WTC11 (cell line): ENCODE data around the gene TTC33. TPM values are rescaled to one million over a fixed set of nuclear protein-coding genes. Genes with fewer than 3 reads are reported as not detected.

ENCODE experiments used
- ATAC-seq: fragments of 200-7000 bp; cut with Tn5 transposase; 2 replicates; pipeline ENCODE4 v1.10.0; 2021; ENCODE audit warnings: mild to moderate bottlenecking, moderate library complexity
- CTCF ChIA-PET: fragments of 300-600 bp; sonication (Branson Sonifier 250); formaldehyde crosslinking; loops from one replicate; lab custom pipeline; 2021; ENCODE audit warnings: antibody characterized with exemption; lab: Charles Lee
- POLR2A ChIA-PET: fragments of 350-600 bp; sonication (Branson Sonifier 250); formaldehyde crosslinking; loops from one replicate; lab custom pipeline; 2021; ENCODE audit warnings: antibody characterized with exemption; lab: Charles Lee
- DNase-seq: peaks from one replicate; pipeline ENCODE4 v3.0.0; 2021; ENCODE audit warnings: low spot score
- H3K27ac Mint-ChIP-seq: 2 replicates; pipeline ENCODE4 v1.8.0; 2021; ENCODE audit warnings: mixed read lengths
- H3K27me3 Mint-ChIP-seq: 2 replicates; pipeline ENCODE4 v1.8.0; 2021; ENCODE audit warnings: low read depth, mild to moderate bottlenecking, moderate library complexity, mixed read lengths
- H3K36me3 Mint-ChIP-seq: 2 replicates; pipeline ENCODE4 v1.8.0; 2021; ENCODE audit warnings: mixed read lengths
- H3K4me1 Mint-ChIP-seq: 2 replicates; pipeline ENCODE4 v1.8.0; 2022; ENCODE audit warnings: mixed read lengths
- H3K4me3 Mint-ChIP-seq: 2 replicates; pipeline ENCODE4 v1.8.0; 2021; ENCODE audit warnings: mild to moderate bottlenecking, moderate library complexity, mixed read lengths
- H3K9me3 Mint-ChIP-seq: 2 replicates; pipeline ENCODE4 v1.8.0; 2021; ENCODE audit warnings: mixed read lengths
- AR ChIP-seq: fragments of 250-450 bp; sonication (Bioruptor Pico); IDR thresholded peaks from 2 replicates; pipeline ENCODE4 v1.9.0; 2021; ENCODE audit warnings: mild to moderate bottlenecking
- ATF2 ChIP-seq: sonication (generic); formaldehyde crosslinking; IDR thresholded peaks from 2 replicates; pipeline ENCODE4 v1.8.1; 2022; ENCODE audit warnings: low read depth, missing genetic modification reagents, borderline replicate concordance
- ATF3 ChIP-seq: sonication (generic); formaldehyde crosslinking; conservative IDR thresholded peaks from 2 replicates; pipeline ENCODE4 v1.8.1; 2022; ENCODE audit warnings: mild to moderate bottlenecking, missing genetic modification reagents
- E2F1 ChIP-seq: sonication (generic); formaldehyde crosslinking; IDR thresholded peaks from 2 replicates; pipeline ENCODE4 v1.8.0; 2022; ENCODE audit warnings: mild to moderate bottlenecking, missing genetic modification reagents
- FOXP1 ChIP-seq: sonication (generic); formaldehyde crosslinking; IDR thresholded peaks from 2 replicates; pipeline ENCODE4 v1.8.0; 2022; ENCODE audit warnings: missing genetic modification reagents, mild to moderate bottlenecking, moderate library complexity, borderline replicate concordance
- GRHL2 ChIP-seq: fragments of 250-450 bp; sonication (Bioruptor Pico); IDR thresholded peaks from 2 replicates; pipeline ENCODE4 v1.8.0; 2022; ENCODE audit warnings: mild to moderate bottlenecking, moderate library complexity; ENCODE audit not compliant: insufficient replicate concordance, severe bottlenecking
- GTF2I ChIP-seq: fragments of 250-450 bp; sonication (Bioruptor Pico); conservative IDR thresholded peaks from 2 replicates; pipeline ENCODE4 v1.4.0; 2021; ENCODE audit warnings: mild to moderate bottlenecking
- JUN ChIP-seq: sonication (generic); formaldehyde crosslinking; IDR thresholded peaks from 2 replicates; pipeline ENCODE4 v1.8.0; 2023; ENCODE audit warnings: mild to moderate bottlenecking, missing genetic modification reagents
- OVOL2 ChIP-seq: fragments of 250-450 bp; sonication (Bioruptor Pico); IDR thresholded peaks from 2 replicates; pipeline ENCODE4 v1.9.0; 2021; ENCODE audit warnings: mild to moderate bottlenecking, borderline replicate concordance
- SMAD4 ChIP-seq: sonication (generic); formaldehyde crosslinking; IDR thresholded peaks from 2 replicates; pipeline ENCODE4 v1.8.0; 2022; ENCODE audit warnings: mild to moderate bottlenecking, missing genetic modification reagents
- STAT6 ChIP-seq: sonication (generic); formaldehyde crosslinking; conservative IDR thresholded peaks from 2 replicates; pipeline ENCODE4 v1.8.1; 2023; ENCODE audit warnings: mild to moderate bottlenecking, low read depth, missing genetic modification reagents, moderate library complexity
- ZNF138 ChIP-seq: sonication (generic); formaldehyde crosslinking; conservative IDR thresholded peaks from 2 replicates; pipeline ENCODE4 v1.8.1; 2022; ENCODE audit warnings: mild to moderate bottlenecking, moderate library complexity, missing genetic modification reagents
- ZNF263 ChIP-seq: sonication (generic); formaldehyde crosslinking; IDR thresholded peaks from 2 replicates; pipeline ENCODE4 v1.8.1; 2022; ENCODE audit warnings: low read depth, mild to moderate bottlenecking, moderate library complexity, missing genetic modification reagents
- ZNF317 ChIP-seq: sonication (generic); formaldehyde crosslinking; IDR thresholded peaks from 2 replicates; pipeline ENCODE4 v1.8.1; 2023; ENCODE audit warnings: low read depth, mild to moderate bottlenecking, moderate library complexity, missing genetic modification reagents, borderline replicate concordance
- ZNF423 ChIP-seq: fragments of 250-450 bp; sonication (Bioruptor Pico); IDR thresholded peaks from 2 replicates; pipeline ENCODE4 v2.1.2; 2022; ENCODE audit warnings: mild to moderate bottlenecking, moderate library complexity
- ZNF532 ChIP-seq: fragments of 250-450 bp; sonication (Bioruptor Pico); IDR thresholded peaks from 2 replicates; pipeline ENCODE4 v1.9.0; 2021; ENCODE audit warnings: mild to moderate bottlenecking, borderline replicate concordance
- ZNF671 ChIP-seq: fragments of 250-450 bp; sonication (Bioruptor Pico); IDR thresholded peaks from 2 replicates; pipeline ENCODE4 v1.8.0; 2021; ENCODE audit warnings: mild to moderate bottlenecking
- total RNA-seq: library from RNA; stranded (reverse); gene quantifications from 3 replicates; pipeline ENCODE4 v1.2.3, GENCODE V29; 2021

The TTC33 gene
- total RNA-seq, 1 experiment from 2014 or later: 9.2 TPM

- ChIA-PET POLR2A (no interaction called here), CTCF (no interaction called here)
- Mint-ChIP-seq H3K36me3 (peaks cover 18% of the 10 kb centered on the region), H3K4me1 (peaks cover 7% of the 10 kb centered on the region; the same call in 1 of the 2 replicates), H3K4me3 (no peak overlapping the region), H3K27me3 (no peaks in the 10 kb centered on the region), H3K9me3 (peaks cover 10% of the 10 kb centered on the region), H3K27ac (no peak overlapping the region)
- no peak for TF ChIP-seq FOXP1 (CRISPR knock-in tag)
- no peak for TF ChIP-seq ZNF317
- no peak for TF ChIP-seq GRHL2 (CRISPR knock-in tag)
- TF ChIP-seq ZNF138 (CRISPR knock-in tag): no peak
- TF ChIP-seq E2F1 (CRISPR knock-in tag): no peak
- no peak for TF ChIP-seq ATF3 (CRISPR knock-in tag)
- no peak for TF ChIP-seq AR (CRISPR knock-in tag)
- TF ChIP-seq GTF2I (CRISPR knock-in tag): no peak
- TF ChIP-seq STAT6 (CRISPR knock-in tag): no peak
- ATAC-seq: no peak
- no peak for DNase-seq
These were observed 28.4 kb upstream of the TTC33 start for GRCh38 chr5:40784027-40784653.

GRCh38 chr5:40781843-40782409 lies 26.2 kb upstream of the TTC33 start:
- DNase-seq: no peak
- peaks cover 7% of the 10 kb centered on the region; the same call in 1 of the 2 replicates for H3K4me1 Mint-ChIP-seq
- H3K36me3 Mint-ChIP-seq: peaks cover 5% of the 10 kb centered on the region
- no peak overlapping the region for H3K4me3 Mint-ChIP-seq
- H3K27me3 Mint-ChIP-seq: no peaks in the 10 kb centered on the region
- no peaks in the 10 kb centered on the region for H3K9me3 Mint-ChIP-seq
- no peak overlapping the region for H3K27ac Mint-ChIP-seq
- POLR2A ChIA-PET: no interaction called here
- CTCF ChIA-PET: no interaction called here
- no peak for ATAC-seq
- TF ChIP-seq JUN (CRISPR knock-in tag) (no peak), ZNF532 (CRISPR knock-in tag) (no peak), OVOL2 (CRISPR knock-in tag) (no peak), SMAD4 (CRISPR knock-in tag) (no peak), ZNF263 (CRISPR knock-in tag) (no peak), ZNF423 (CRISPR knock-in tag) (no peak), ATF2 (CRISPR knock-in tag) (no peak), STAT6 (CRISPR knock-in tag) (no peak), ZNF671 (CRISPR knock-in tag) (no peak)
